ENCODE results near the gene ASB15.
A peak's percentile ranks its signal among the peaks of the same experiment; 100 is the strongest.
"Not testable (repeated sequence)": the region's sequence is repeated elsewhere in the genome, so short reads cannot be mapped to it uniquely, and the experiment has no call there.

The ASB15 gene

DNA sequence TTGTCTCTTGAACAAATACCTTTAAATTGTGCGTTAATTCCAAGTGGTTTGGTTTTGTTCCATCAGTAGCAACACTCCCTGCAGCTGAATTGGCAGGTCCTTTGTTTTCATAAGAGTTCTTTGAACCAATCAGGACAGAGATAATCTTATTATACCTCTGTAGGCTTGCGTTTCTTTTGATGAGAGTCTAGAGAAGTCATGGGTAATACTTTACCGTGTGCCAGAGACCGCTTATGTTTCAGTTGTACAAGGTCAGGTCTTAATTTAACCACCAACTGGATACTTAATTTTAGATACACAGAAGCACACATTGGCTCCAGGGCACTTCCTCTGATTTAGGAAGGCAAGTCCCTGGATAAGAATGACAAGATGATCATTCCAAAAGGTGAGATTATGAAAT is at the start of gene ASB15:
TSS of gene ASB15 (plus strand) at position 292 of the 400 bp plus-strand sequence. CDS start 12,682 bp downstream, outside the sequence.
- DNase-seq (ENCODE audit: low read depth in 2 of 2): no peak

- not testable (repeated sequence) for DNase-seq (ENCODE audit: low read depth in 2 of 2)
These were observed 49.5 kb upstream of the ASB15 start for GRCh38 chr7:123552134-123552533.

- DNase-seq (ENCODE audit: low read depth in 2 of 2): no peak
These were observed 49.0 kb upstream of the ASB15 start for GRCh38 chr7:123552641-123553040.

- DNase-seq (ENCODE audit: low read depth in 2 of 2): no peak
These were observed 48.5 kb upstream of the ASB15 start for GRCh38 chr7:123553159-123553558.

DNA sequence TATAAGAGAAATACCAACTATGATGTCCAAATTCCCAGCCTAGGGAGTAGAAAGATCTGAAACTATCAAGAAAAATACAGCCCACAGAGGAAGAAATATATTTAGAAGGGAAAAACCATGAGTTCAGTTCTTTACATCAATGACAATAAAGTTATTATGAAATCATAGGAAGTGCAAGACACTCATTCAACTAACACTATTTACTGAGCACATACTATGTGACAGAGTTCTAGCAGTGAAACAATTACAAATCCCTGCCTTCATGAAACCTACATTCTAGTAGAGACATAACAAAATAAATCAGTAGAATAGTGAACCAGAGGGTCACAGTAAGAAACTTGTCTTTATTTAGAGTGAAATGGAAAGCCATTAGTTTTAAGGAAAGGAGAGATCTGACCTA is 46.1 kb upstream of the ASB15 start:
- no peak for DNase-seq (ENCODE audit: low read depth in 2 of 2)

- no peak for DNase-seq (ENCODE audit: low read depth in 2 of 2)
These were observed 44.6 kb upstream of the ASB15 start for GRCh38 chr7:123557016-123557397.

DNA sequence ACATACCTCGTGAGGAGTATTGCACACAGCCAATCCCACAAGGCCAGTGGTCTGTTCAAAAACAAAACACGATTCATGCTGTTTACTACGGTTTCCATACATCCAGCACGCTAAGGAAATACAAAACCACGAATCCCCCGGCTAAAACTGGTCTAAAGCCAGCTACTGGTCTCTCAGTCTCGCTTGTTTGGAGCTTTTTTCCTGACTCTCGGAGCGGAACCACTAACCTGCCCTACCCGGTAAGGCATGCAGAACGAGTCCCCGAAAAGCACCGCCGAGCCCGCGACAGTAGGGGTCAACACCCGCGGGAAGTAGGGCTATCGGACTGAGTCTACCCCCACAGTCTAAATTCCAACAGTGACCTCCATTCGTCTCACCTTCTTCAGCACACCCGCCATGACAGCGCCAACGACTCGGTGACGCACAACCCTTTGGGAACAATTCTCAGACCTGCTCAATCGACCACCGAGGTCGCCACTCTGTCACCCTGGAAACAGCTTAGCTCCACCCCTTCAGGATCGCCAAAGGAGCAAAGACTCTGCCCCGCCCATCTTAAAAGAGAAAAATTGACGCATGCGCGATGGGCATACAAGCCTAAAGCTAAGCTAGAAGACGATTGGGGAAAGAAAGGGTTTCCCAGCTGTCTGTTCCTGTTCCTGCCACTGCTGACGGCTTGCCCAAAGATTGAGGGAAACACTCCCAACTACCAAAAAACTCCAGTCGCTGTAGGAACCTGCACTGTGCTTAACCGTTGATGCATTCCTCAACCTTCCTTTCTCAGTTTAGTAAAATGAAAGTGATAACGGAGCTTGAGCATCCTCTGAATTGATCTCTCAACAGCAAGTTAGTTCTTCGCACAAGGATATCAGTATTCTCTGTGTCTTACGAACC is 44.0 kb upstream of the ASB15 start, which contains the start of gene NDUFA5:
TSS of gene NDUFA5 (minus strand) at position 421 of the 891 bp plus-strand sequence. CDS start at position 398, 23 bp downstream.
- DNase-seq (ENCODE audit: low read depth in 2 of 2): peak; percentile 91 to 95

GRCh38 chr7:123558289-123558874 is 43.2 kb upstream of the ASB15 start:
- no peak for DNase-seq (ENCODE audit: low read depth in 2 of 2)

DNA sequence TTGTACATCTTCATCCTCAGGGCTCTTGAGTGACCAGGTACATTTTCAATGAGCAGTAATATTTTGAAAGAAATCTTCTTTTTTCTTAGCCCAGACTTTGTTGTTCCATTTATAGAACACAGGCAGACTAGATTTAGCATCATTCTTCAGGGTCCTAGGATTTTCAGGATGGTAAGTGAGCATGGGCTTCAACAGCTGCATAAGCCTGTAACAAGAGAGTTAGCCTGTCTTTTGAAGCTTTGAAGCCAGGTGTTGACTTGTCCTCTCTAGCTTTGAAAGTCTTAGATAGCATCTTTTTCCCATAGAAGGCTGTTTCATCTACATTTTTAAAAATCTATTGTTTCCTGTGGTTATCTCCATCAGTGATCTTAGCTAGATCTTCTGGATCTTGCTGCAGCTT is 39.5 kb upstream of the ASB15 start:
- no peak for DNase-seq (ENCODE audit: low read depth in 2 of 2)

- DNase-seq (ENCODE audit: low read depth in 2 of 2): no peak
These were observed 32.1 kb upstream of the ASB15 start for GRCh38 chr7:123569352-123570010.

GRCh38 chr7:123570390-123571182 is 31.0 kb upstream of the ASB15 start:
- no peak for DNase-seq (ENCODE audit: low read depth in 2 of 2)

GRCh38 chr7:123571187-123571586 is 30.4 kb upstream of the ASB15 start:
- DNase-seq (ENCODE audit: low read depth in 2 of 2): no peak

DNA sequence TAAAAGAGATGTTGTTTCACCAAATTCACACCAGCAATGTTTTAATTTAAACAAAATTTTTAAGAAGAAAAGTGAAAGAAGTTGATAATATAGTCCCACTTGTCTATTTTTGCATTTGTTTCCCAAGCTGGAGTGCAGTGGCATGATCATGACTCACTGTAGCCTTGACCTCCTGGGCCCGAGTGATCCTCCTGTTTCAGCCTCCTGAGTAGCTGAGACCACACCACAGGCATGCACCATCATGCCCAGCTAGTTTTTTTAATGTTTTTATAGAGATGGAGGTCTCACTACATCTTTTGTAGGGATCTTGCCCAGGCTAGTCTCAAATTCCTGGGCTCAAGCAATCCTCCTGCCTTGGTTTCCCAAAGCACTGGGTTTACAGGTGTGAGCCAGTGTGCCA is 29.9 kb upstream of the ASB15 start:
- DNase-seq (ENCODE audit: low read depth in 2 of 2): no peak

GRCh38 chr7:123573341-123573740 is 28.3 kb upstream of the ASB15 start:
- DNase-seq (ENCODE audit: low read depth in 2 of 2): no peak

- DNase-seq (ENCODE audit: low read depth in 2 of 2): no peak
These were observed 27.6 kb upstream of the ASB15 start for GRCh38 chr7:123573896-123574467.

GRCh38 chr7:123579416-123579815 is 22.2 kb upstream of the ASB15 start:
- no peak for DNase-seq (ENCODE audit: low read depth in 2 of 2)

GRCh38 chr7:123580406-123581161 is 21.0 kb upstream of the ASB15 start:
- no peak for DNase-seq (ENCODE audit: low read depth in 2 of 2)

- no peak for DNase-seq (ENCODE audit: low read depth in 2 of 2)
These were observed 20.5 kb upstream of the ASB15 start for GRCh38 chr7:123581162-123581459.

DNA sequence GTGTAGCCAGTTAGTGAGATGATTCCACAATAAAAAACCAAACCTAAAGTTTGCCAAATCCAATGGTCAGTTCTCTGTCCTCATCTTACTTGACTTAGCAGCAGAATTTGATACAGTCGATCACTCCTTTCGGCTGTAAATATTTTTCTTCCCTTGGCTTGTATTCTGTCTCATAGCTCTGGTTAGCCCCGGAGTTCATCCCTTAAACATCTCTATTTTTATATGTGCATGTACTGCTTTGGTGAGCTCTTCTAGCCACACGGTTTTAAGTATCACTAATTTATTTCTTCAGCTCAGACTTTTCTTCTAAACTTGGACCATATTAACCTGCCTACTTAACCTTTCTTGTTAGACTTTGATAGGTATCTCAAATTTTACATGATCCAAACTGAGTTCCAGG is 17.8 kb upstream of the ASB15 start:
- DNase-seq (ENCODE audit: low read depth in 2 of 2): no peak

DNA sequence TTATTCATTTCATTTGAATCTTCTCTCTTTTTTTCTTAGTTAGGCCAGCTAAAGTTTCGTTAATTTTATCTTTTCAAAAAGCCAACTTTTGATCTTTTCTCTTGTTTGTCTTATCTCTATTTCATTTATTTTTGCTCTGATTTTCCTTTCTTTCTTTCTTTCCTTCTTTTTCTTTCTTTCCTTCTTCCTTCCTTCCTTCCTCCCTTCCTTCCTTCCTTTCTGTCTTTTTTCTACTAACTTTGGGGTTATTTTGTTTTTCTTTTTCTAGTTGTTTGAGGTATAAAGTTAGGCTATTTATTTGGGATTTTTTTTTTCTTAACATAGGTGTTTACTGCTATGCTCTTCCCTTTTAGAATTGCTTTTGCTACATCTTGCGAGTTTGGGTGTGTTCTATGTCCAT is 13.2 kb upstream of the ASB15 start:
- DNase-seq (ENCODE audit: low read depth in 2 of 2): no peak

- DNase-seq (ENCODE audit: low read depth in 2 of 2): no peak
These were observed 6.8 kb upstream of the ASB15 start for GRCh38 chr7:123594813-123595241.

Measured in stimulated activated CD8-positive, alpha-beta memory T cell treated with anti-CD3 and anti-CD28 coated beads, Interleukin-2, amount 100 ng/mL, for 1 hour (primary cell).